ENCODE data around the gene SERINC5.
"Not testable (repeated sequence)": the region's sequence is repeated elsewhere in the genome, so short reads cannot be mapped to it uniquely, and the experiment has no call there.

The SERINC5 gene

GRCh38 chr5:80160242-80160641 lies 95.6 kb downstream of the SERINC5 start:
- no peak for DNase-seq

GRCh38 chr5:80159133-80159815 lies 96.6 kb downstream of the SERINC5 start:
- DNase-seq: no peak

- no peak for DNase-seq
These were observed 99.7 kb downstream of the SERINC5 start for GRCh38 chr5:80156156-80156555.

GRCh38 chr5:80154749-80155148 lies 101.1 kb downstream of the SERINC5 start:
- DNase-seq: no peak

- not testable (repeated sequence) for DNase-seq
These were observed 101.6 kb downstream of the SERINC5 start for GRCh38 chr5:80154289-80154688.

- DNase-seq: no peak
These were observed 102.2 kb downstream of the SERINC5 start for GRCh38 chr5:80153586-80154126.

- no peak for DNase-seq
These were observed 103.1 kb downstream of the SERINC5 start for GRCh38 chr5:80152778-80153177.

- DNase-seq: no peak
These were observed 104.0 kb downstream of the SERINC5 start for GRCh38 chr5:80151890-80152289.

GRCh38 chr5:80150731-80151130 lies 105.1 kb downstream of the SERINC5 start:
- no peak for DNase-seq

GRCh38 chr5:80149161-80149609 lies 106.7 kb downstream of the SERINC5 start:
- no peak for DNase-seq

- DNase-seq: no peak
These were observed 108.6 kb downstream of the SERINC5 start for GRCh38 chr5:80147119-80147815.

GRCh38 chr5:80146046-80146445 lies 109.8 kb downstream of the SERINC5 start:
- DNase-seq: no peak

- no peak for DNase-seq
These were observed 112.4 kb downstream of the SERINC5 start for GRCh38 chr5:80143491-80143890.

GRCh38 chr5:80142996-80143395 lies 112.9 kb downstream of the SERINC5 start:
- DNase-seq: no peak

- DNase-seq: no peak
These were observed 114.2 kb downstream of the SERINC5 start for GRCh38 chr5:80141681-80142080.

- DNase-seq: no peak
These were observed 114.6 kb downstream of the SERINC5 start for GRCh38 chr5:80141147-80141671.

- DNase-seq: no peak
These were observed 115.4 kb downstream of the SERINC5 start for GRCh38 chr5:80140496-80140895.

GRCh38 chr5:80139466-80139972 lies 116.3 kb downstream of the SERINC5 start:
- DNase-seq: no peak

- no peak for DNase-seq
These were observed 117.4 kb downstream of the SERINC5 start for GRCh38 chr5:80138486-80138885.

- DNase-seq: not testable (repeated sequence)
These were observed 119.0 kb downstream of the SERINC5 start for GRCh38 chr5:80136798-80137197.

- DNase-seq: no peak
These were observed 121.0 kb downstream of the SERINC5 start for GRCh38 chr5:80134876-80135275.

- DNase-seq: no peak
These were observed 126.7 kb downstream of the SERINC5 start for GRCh38 chr5:80129146-80129545.

GRCh38 chr5:80128141-80128540 lies 127.7 kb downstream of the SERINC5 start:
- no peak for DNase-seq

- no peak for DNase-seq
These were observed 128.7 kb downstream of the SERINC5 start for GRCh38 chr5:80127116-80127552.
